Endodermal cell (in vitro differentiated cells): ENCODE results near the gene ELOVL3. TPM values are rescaled to one million over a fixed set of nuclear protein-coding genes. Genes with fewer than 3 reads are reported as not detected.

ENCODE experiments used
- DNase-seq: peaks from one replicate; pipeline ENCODE4 v3.0.0-alpha.2; 2017
- H3K27ac ChIP-seq: 2 replicates; pipeline ENCODE4 v1.5.1; 2013; ENCODE audit warnings: mild to moderate bottlenecking, low read depth, low read length, moderate library complexity
- H3K27me3 ChIP-seq: 2 replicates; pipeline ENCODE4 v1.6.1; 2013; ENCODE audit warnings: mild to moderate bottlenecking, low read length, moderate library complexity; ENCODE audit not compliant: insufficient read depth, control insufficient read depth, poor library complexity, severe bottlenecking
- H3K36me3 ChIP-seq: 2 replicates; pipeline ENCODE4 v1.7.0; 2013; ENCODE audit warnings: mild to moderate bottlenecking, low read length, moderate library complexity; ENCODE audit not compliant: control insufficient read depth, insufficient read depth
- H3K4me1 ChIP-seq: one replicate; pipeline ENCODE4 v1.7.0; 2013; ENCODE audit warnings: low read length; ENCODE audit not compliant: control insufficient read depth, insufficient read depth
- H3K4me3 ChIP-seq: 2 replicates; pipeline ENCODE4 v1.5.1; 2013; ENCODE audit warnings: mild to moderate bottlenecking, low read length, moderate library complexity
- H3K9ac ChIP-seq: 2 replicates; pipeline ENCODE4 v1.6.1; 2013; ENCODE audit warnings: mild to moderate bottlenecking, low read length, moderate library complexity; ENCODE audit not compliant: poor library complexity, severe bottlenecking; ENCODE audit errors: extremely low read depth
- H3K9me3 ChIP-seq: 2 replicates; pipeline ENCODE4 v1.6.1; 2013; ENCODE audit warnings: mild to moderate bottlenecking, low read length, moderate library complexity; ENCODE audit not compliant: control insufficient read depth
- H3K27ac Mint-ChIP-seq: 2 replicates; pipeline ENCODE4 v1.8.0; 2020; ENCODE audit warnings: mixed read lengths
- H3K27me3 Mint-ChIP-seq: 2 replicates; pipeline ENCODE4 v1.8.0; 2021; ENCODE audit warnings: mild to moderate bottlenecking, mixed read lengths; ENCODE audit not compliant: insufficient read depth
- H3K36me3 Mint-ChIP-seq: 2 replicates; pipeline ENCODE4 v1.8.0; 2020; ENCODE audit warnings: low read depth, mixed read lengths
- H3K4me1 Mint-ChIP-seq: 2 replicates; pipeline ENCODE4 v1.8.0; 2020; ENCODE audit warnings: mixed read lengths
- H3K4me3 Mint-ChIP-seq: 2 replicates; pipeline ENCODE4 v1.8.0; 2020; ENCODE audit warnings: mild to moderate bottlenecking, moderate library complexity, mixed read lengths
- H3K9me3 Mint-ChIP-seq: 2 replicates; pipeline ENCODE4 v1.8.0; 2020; ENCODE audit warnings: mild to moderate bottlenecking, mixed read lengths
- WGBS, 2 experiments: methylation state at CpG; one replicate each; pipeline versions ENCODE4 v1.1.5 to v1.1.7; 2013; ENCODE audit warnings: missing lambda C conversion rate in 2 of 2, mixed read lengths in 1 of 2; ENCODE audit not compliant: insufficient coverage in 1 of 2, insufficient read length in 1 of 2; 5-methylcytosine and 5-hydroxymethylcytosine counted together
- total RNA-seq, 2 donors: library from RNA; stranded (reverse); fragmentation: NEBNext Ultra II Directional in 1 of 2; extraction: Animal tissue kit (Norgen Biotek cat#: 25700) in 1 of 2; gene quantifications; 2 replicates in 1 of 2; 3 replicates in 1 of 2; pipeline ENCODE4 v1.2.1, GENCODE V29; 2021
- TF ChIP-seq, protein P1 (sequence below): fragments of 200-600 bp; sonication (generic); conservative IDR thresholded peaks from 2 replicates; pipeline ENCODE4 v1.5.0; 2021; ENCODE audit warnings: antibody characterized with exemption, mild to moderate bottlenecking

ELOVL3 gene
- total RNA-seq, 2 donors from 2014 or later, result not detected

GRCh38 chr10:102219370-102219769 lies 6.7 kb upstream of the ELOVL3 start:
- Histone ChIP-seq H3K27ac (no peak overlapping the region), H3K9ac (no peak overlapping the region), H3K4me1 (no peaks in the 10 kb centered on the region), H3K4me3 (no peak overlapping the region), H3K9me3 (no peaks in the 10 kb centered on the region), H3K36me3 (no peaks in the 10 kb centered on the region), H3K27me3 (peaks cover 40% of the 10 kb centered on the region)
- peaks cover 36% of the 10 kb centered on the region for H3K27me3 Mint-ChIP-seq
- H3K4me3 Mint-ChIP-seq, result no peak overlapping the region
- 78 to 88% methylated on average over 3 to 5 of the region's 5 CpGs for WGBS, 2 experiments
- H3K27ac Mint-ChIP-seq, result no peak overlapping the region
- peaks cover under 1% of the 10 kb centered on the region for H3K9me3 Mint-ChIP-seq
- H3K4me1 Mint-ChIP-seq, result no peaks in the 10 kb centered on the region
- H3K36me3 Mint-ChIP-seq, result no peaks in the 10 kb centered on the region
- DNase-seq, result no peak
- TF ChIP-seq, protein P1, sequence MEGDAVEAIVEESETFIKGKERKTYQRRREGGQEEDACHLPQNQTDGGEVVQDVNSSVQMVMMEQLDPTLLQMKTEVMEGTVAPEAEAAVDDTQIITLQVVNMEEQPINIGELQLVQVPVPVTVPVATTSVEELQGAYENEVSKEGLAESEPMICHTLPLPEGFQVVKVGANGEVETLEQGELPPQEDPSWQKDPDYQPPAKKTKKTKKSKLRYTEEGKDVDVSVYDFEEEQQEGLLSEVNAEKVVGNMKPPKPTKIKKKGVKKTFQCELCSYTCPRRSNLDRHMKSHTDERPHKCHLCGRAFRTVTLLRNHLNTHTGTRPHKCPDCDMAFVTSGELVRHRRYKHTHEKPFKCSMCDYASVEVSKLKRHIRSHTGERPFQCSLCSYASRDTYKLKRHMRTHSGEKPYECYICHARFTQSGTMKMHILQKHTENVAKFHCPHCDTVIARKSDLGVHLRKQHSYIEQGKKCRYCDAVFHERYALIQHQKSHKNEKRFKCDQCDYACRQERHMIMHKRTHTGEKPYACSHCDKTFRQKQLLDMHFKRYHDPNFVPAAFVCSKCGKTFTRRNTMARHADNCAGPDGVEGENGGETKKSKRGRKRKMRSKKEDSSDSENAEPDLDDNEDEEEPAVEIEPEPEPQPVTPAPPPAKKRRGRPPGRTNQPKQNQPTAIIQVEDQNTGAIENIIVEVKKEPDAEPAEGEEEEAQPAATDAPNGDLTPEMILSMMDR, result no peak

GRCh38 chr10:102220612-102221011 lies 5.5 kb upstream of the ELOVL3 start:
- no peaks in the 10 kb centered on the region for H3K9me3 ChIP-seq
- H3K4me1 ChIP-seq, result no peaks in the 10 kb centered on the region
- Mint-ChIP-seq H3K9me3 (no peaks in the 10 kb centered on the region), H3K27me3 (peaks cover 46% of the 10 kb centered on the region), H3K36me3 (no peaks in the 10 kb centered on the region), H3K27ac (no peak overlapping the region), H3K4me3 (no peak overlapping the region), H3K4me1 (no peaks in the 10 kb centered on the region)
- no peak for DNase-seq
- no peak overlapping the region for H3K9ac ChIP-seq
- H3K36me3 ChIP-seq, result no peaks in the 10 kb centered on the region
- TF ChIP-seq, protein P1, result no peak
- no peak overlapping the region for H3K4me3 ChIP-seq
- H3K27ac ChIP-seq, result no peak overlapping the region
- peaks cover 50% of the 10 kb centered on the region for H3K27me3 ChIP-seq

DNA sequence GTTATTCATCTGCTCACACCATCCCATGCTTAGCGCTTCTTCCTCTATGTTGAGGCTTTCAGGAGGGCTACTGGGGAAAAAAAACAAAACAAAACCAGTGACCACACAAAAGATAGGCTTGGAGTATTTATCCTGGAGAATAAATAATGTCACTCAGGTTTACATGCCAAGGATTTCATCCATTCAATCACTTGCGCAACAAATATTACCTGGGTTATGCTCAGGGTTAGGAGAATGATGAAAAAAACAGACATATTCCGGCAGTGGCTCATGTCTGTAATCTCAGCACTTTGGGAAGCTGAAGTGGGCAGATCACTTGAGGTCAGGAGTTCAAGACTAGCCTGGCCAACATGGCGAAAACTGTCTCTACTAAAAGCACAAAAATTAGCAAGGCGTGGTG lies 3.3 kb upstream of the ELOVL3 start:
- no peak overlapping the region for H3K4me3 ChIP-seq
- Mint-ChIP-seq H3K27ac (no peak overlapping the region), H3K4me3 (no peak overlapping the region), H3K4me1 (no peaks in the 10 kb centered on the region), H3K36me3 (no peaks in the 10 kb centered on the region), H3K9me3 (no peaks in the 10 kb centered on the region), H3K27me3 (peaks cover 62% of the 10 kb centered on the region)
- no peak overlapping the region for H3K9ac ChIP-seq
- H3K36me3 ChIP-seq, result no peaks in the 10 kb centered on the region
- peaks cover 72% of the 10 kb centered on the region for H3K27me3 ChIP-seq
- TF ChIP-seq, protein P1, result no peak
- H3K4me1 ChIP-seq, result no peaks in the 10 kb centered on the region
- H3K27ac ChIP-seq, result no peak overlapping the region
- no peaks in the 10 kb centered on the region for H3K9me3 ChIP-seq
- WGBS, 2 experiments, result 85 to 89% methylated on average over 4 to 5 of the region's 5 CpGs
- no peak for DNase-seq
